HG03095 (cell line): Measurements from ENCODE around the gene CAMK1D.
A peak's percentile ranks its signal among the peaks of the same experiment; 100 is the strongest.

ENCODE experiments used
- ATAC-seq: cut with Tn5 transposase; IDR thresholded peaks from one replicate; pipeline ENCODE4 v1.9.1; 2021; ENCODE audit warnings: moderate library complexity; ENCODE audit not compliant: unreplicated experiment

CAMK1D gene

DNA sequence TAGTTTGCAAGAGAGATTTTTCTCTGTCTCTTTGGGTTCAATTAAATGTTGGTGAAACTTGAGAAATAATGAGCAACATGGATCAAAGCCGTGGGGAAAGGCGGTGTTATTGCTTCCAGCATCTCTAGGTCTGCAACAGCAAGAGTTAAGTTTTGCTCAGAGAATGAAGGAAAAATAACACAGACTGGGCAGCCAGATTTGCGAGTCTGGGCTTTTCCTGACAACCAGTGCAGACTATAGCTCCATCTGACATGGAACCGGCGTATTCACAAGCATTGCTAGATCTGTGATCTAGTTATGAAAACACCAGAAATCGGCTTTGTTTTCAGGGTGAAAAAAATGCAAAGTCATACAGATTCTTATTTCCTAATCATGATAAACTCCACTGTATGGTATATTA is 110.4 kb downstream of the CAMK1D start:
- ATAC-seq: no peak

DNA sequence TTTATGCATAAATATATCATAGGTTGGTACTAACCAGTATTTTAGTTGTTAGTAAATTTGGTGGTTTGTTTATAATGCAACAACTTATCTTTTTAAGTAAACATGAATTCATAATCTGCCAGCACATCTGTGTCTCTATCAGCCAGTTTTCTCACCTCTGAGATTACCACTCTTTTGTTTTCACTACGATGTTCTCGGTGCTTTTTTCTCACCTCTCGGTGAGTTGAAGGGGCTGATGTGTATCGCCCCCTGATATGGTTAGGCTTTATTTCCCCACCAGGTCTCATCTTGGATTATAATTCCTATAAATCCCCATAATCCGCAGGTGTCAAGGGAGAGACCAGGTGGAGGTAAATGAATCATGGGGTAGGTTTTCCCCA is 114.1 kb downstream of the CAMK1D start:
- no peak for ATAC-seq

GRCh38 chr10:12465385-12466136 is 116.2 kb downstream of the CAMK1D start:
- no peak for ATAC-seq

DNA sequence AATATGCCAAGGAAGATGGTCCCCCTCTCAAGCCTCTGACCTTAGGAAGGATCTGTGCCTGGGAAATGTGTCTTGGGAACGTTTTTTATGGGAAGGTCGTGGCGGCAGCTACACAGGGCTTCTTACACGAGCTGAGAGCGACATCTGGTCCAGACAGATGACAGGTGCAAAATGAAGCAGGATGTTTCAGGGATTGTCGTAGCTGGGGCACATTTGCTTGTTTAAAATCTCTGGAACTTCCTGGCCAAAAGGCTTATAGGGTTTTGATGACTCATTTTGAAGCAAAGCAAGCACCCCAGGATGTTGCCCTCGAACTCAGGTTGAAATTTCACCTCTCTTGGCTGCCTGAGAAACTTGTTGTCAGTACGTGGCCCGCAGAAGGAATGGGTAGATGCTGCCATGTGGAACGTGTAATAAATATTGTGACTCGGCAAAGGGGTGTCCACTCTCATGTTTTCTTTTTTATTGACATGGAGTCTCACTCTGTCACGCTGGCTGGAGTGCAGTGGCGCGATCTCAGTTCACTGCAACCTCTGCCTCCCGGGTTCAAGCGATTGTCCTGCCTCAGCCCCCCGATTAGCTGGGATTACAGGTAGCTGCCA is 117.5 kb downstream of the CAMK1D start:
- no peak for ATAC-seq

DNA sequence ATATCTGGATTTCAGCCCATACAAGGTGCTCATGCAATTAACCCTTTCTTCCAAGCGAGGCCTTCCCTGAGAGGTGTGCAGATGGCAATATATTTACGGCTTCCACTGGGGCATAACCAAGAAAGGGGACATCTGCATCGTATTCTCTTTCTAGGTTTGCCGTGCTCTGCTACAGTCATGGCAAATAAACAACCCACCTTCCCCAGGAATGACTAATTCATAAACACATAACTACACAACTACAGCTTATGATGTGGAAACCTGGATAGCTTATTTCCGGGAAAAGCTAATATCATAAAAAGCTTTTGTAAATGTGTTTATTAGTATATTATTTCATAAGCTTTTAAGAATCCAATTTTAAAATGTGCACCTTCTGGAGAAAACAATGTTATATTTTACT is 120.0 kb downstream of the CAMK1D start:
- no peak for ATAC-seq

DNA sequence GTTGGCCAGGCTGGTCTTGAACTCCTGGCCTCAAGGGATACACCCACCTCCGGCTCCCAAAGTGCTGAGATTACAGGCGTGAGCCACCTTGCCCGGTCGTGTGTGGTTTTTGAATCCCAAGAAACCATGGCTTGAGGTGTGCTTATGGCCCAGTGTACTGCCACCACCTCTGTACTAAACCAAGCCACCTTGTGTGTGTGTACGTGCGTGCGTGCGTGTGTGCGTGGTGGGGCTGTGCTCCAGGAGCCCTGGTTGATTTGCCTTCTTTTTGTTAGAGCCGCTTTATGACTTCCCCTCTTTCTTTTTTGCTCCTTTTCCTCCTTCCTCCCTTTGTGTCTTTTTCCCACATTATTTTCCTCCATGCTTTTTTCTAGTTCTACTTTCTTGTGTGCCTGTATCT is 121.4 kb downstream of the CAMK1D start:
- ATAC-seq: no peak

DNA sequence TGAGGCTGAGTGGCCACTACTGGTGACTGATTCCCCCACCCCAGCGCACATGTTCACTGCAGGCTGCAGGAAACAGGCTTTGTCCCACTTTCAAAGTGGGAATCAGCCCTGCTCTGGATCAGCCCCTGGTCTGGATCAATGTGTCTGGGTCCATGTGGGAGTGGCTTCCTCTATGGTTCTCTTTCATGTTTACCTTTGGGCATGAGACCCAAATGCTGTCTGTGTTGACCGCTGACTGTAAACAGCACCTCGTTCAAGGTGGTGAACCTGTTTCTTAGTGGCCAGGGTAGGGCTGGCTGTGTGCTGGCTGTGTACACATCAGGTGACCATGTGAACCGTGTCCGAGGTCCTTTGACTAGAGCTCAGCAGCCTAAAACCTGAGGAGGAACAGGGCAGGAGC is 121.8 kb downstream of the CAMK1D start:
- ATAC-seq: no peak

DNA sequence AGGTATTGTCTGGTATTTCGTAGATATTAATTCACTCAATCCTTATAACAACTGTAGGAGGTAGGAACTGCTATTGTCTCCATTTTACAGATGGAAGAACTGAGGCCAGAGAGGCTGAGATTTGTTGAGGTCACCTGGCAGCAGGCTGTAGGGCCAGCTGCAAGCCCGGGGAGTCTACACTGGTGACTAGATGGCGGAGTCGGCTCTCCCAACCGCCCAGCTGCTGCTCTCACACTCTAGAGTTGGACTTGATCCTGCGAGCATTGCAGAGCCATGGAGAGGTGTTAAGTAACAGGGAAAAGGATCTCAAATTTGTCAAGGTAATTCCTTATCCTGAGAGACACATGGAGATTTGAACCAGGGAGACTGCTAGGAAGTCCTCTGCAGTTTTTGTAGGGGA is 124.1 kb downstream of the CAMK1D start:
- no peak for ATAC-seq

GRCh38 chr10:12474727-12475412 is 125.5 kb downstream of the CAMK1D start:
- no peak for ATAC-seq

DNA sequence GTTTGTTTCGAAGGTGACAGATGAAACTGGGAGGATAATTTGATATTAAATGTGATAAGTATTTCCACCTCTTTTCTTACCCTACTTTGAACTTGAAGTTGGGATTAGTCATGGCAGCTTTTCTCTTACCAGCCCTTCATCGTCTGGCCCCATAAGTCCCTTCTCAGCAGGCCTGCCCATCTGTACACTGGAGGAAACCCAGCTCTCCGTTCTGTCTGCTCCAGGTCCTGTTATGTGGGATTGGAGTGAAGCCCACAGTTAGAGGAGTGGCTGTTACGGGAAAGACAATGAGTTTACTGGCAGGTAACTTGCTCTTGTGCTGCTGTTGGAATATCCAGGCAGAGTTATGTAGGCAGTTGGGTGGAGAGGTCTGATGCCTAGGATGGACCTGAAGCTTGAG is 127.3 kb downstream of the CAMK1D start:
- ATAC-seq: no peak

DNA sequence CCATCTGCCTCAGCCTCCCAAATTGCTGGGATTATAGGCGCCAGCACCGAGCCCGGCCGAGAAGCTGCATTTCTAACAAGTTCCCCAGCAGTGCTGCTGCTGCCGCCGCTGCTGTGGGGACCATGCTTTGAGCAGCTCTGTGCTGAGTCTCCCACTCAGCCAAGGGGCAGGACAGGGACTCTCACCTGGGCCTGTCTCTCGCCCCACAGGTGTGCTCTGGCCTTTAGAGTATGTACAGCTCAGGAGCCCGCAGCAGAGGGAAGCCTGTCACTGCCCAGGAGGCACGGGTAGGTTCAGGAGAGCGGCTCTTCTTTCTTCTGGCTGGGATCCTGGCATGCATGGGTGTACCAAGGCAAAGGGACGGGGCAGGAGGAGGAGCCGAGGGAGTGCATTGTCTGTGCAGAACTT is 130.1 kb downstream of the CAMK1D start:
- ATAC-seq: no peak

- ATAC-seq: no peak
Observed at GRCh38 chr10:12479924-12480323, 130.6 kb downstream of the CAMK1D start.

GRCh38 chr10:12480440-12480839 is 131.1 kb downstream of the CAMK1D start:
- ATAC-seq: no peak

DNA sequence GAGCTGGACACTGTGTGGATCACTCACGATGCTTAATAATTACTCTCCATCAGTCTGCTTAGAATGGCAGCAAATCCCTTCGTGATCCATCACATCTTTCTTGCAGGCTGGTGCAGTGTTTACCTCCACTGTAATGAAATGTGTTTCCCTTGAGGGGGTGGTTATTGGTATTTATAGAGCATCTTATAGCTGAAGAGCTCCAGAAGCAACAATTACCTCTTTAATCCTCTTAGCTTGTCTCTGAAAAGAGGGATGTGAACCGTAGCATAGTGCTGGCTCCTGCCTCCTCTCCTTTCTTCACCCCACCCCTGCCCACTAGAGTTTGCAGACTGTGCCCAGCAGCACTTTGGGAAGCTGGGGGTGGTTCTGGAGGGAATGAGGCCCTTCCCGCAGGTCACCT is 132.6 kb downstream of the CAMK1D start:
- no peak for ATAC-seq

DNA sequence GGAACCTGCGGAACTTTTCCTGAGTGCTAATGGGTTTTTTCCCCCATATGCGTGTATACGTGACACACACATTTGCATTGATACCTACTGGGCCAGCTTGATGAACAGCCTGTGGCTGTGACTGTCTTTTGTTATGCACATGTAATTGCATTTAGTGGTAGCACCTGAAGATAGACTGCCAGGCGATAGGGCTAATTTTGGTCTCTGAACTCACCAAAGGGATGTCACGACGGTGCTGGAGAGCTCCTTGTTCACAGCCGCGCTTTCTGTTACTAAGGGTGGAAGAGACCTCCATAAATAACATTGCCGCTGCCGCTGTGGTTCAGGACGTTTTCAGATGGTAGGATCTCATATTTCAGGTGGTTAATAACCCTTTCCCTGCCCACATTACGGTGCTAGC is 133.2 kb downstream of the CAMK1D start:
- no peak for ATAC-seq

- no peak for ATAC-seq
Observed at GRCh38 chr10:12484002-12484918, 134.9 kb downstream of the CAMK1D start.

- peak; percentile 67 for ATAC-seq
Observed at GRCh38 chr10:12484941-12485805, 135.8 kb downstream of the CAMK1D start.

GRCh38 chr10:12487366-12487765 is 138.0 kb downstream of the CAMK1D start:
- no peak for ATAC-seq

DNA sequence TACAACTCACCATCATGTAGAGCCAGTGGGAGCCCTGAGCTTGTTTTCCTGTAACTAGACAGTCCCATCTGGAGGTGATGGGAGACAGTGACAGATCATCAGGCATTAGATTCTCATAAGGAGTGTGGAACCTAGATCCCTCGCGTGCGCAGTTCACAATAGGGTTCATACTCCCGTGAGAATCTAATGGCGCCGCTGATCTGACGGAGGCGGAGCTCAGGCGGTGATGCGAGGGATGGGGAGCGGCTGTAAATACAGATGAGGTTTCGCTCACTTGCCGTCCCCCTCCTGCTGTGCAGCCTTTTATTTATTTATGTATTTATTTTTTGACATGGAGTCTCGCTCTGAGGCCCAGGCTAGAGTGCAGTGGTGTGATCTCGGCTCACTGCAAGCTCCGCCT is 139.3 kb downstream of the CAMK1D start:
- no peak for ATAC-seq

DNA sequence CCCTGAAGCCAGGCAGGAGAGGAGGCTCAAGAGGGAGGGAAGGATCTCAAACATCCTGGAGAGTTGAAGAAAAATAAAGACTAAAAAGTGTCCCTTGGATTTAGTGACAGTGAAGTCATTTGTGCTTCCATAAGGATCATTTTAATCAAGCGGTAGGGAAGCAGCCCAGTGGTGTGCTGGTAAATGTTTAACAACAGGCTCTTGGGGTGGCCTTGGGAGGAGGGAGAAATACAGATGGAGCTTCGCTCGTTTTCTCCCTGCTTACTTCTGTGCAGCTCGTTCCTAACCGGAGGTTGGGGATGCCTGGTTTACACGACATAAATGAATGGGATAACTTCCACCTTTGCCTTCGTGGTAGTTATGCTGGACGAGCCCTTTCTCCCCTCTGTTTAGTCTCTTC is 140.0 kb downstream of the CAMK1D start:
- ATAC-seq: no peak
